Smooth muscle cell (in vitro differentiated cells): ENCODE results near the gene NEURL1. TPM values are rescaled to one million over a fixed set of nuclear protein-coding genes. Genes with fewer than 3 reads are reported as not detected.
A peak's percentile ranks its signal among the peaks of the same experiment; 100 is the strongest.

ENCODE experiments used
- DNase-seq: peaks from one replicate; lab custom pipeline; 2025; ENCODE audit not compliant: unreplicated experiment; lab: John Stamatoyannopoulos, UW
- H2AFZ ChIP-seq: fragments of 200-600 bp; sonication (generic); 2 replicates; pipeline ENCODE4 v1.6.0; 2016; ENCODE audit warnings: antibody characterized with exemption, low read depth, mild to moderate bottlenecking
- H3F3A ChIP-seq: fragments of 200-600 bp; sonication (generic); 2 replicates; pipeline ENCODE4 v1.6.0; 2017; ENCODE audit warnings: antibody characterized with exemption, low read depth
- H3K27ac ChIP-seq: fragments of 200-600 bp; sonication (generic); 2 replicates; pipeline ENCODE4 v1.5.1; 2016; ENCODE audit warnings: low read depth, mild to moderate bottlenecking
- H3K27me3 ChIP-seq: fragments of 200-600 bp; sonication (generic); 2 replicates; pipeline ENCODE4 v1.6.1; 2016; ENCODE audit warnings: low read depth, mild to moderate bottlenecking
- H3K36me3 ChIP-seq: fragments of 200-600 bp; sonication (generic); 2 replicates; pipeline ENCODE4 v1.5.1; 2016; ENCODE audit warnings: low read depth
- H3K4me1 ChIP-seq: fragments of 200-600 bp; sonication (generic); 2 replicates; pipeline ENCODE4 v1.5.1; 2016; ENCODE audit warnings: low read depth
- H3K4me2 ChIP-seq: fragments of 200-600 bp; sonication (generic); 2 replicates; pipeline ENCODE4 v1.6.0; 2016; ENCODE audit warnings: mild to moderate bottlenecking
- H3K4me3 ChIP-seq: fragments of 200-600 bp; sonication (generic); 2 replicates; pipeline ENCODE4 v1.5.1; 2016; ENCODE audit warnings: mild to moderate bottlenecking
- H3K79me2 ChIP-seq: fragments of 200-600 bp; sonication (generic); 2 replicates; pipeline ENCODE4 v1.6.0; 2016; ENCODE audit warnings: low read depth, mild to moderate bottlenecking
- H3K9ac ChIP-seq: fragments of 200-600 bp; sonication (generic); 2 replicates; pipeline ENCODE4 v1.6.0; 2016; ENCODE audit warnings: low read depth
- H3K9me3 ChIP-seq: fragments of 200-600 bp; sonication (generic); replicated peaks from 2 replicates; pipeline ENCODE4 v1.5.1; 2016; ENCODE audit warnings: low read depth
- H4K20me1 ChIP-seq: fragments of 200-600 bp; sonication (generic); 2 replicates; pipeline ENCODE4 v1.6.0; 2016; ENCODE audit warnings: low read depth
- WGBS: methylation state at CpG from one replicate; pipeline ENCODE4 v1.1.7; 2016; ENCODE audit warnings: low lambda C conversion rate; 5-methylcytosine and 5-hydroxymethylcytosine counted together
- polyA plus RNA-seq: library from polyadenylated mRNA; unstranded; fragments of >200 nt; fragmentation: Nextera tagmentation; extraction: Ambion mirVana; gene quantifications from 2 replicates; pipeline ENCODE4 v1.2.1, GENCODE V29; 2016
- total RNA-seq: library from RNA; depleted of rRNA; stranded (reverse); fragments of >200 nt; gene quantifications from 2 replicates; pipeline ENCODE4 v1.2.3, GENCODE V29; 2014
- TF ChIP-seq, protein P1 (sequence below): fragments of 200-600 bp; sonication (generic); IDR thresholded peaks from 2 replicates; pipeline ENCODE4 v1.5.1; 2017; ENCODE audit warnings: borderline replicate concordance, mild to moderate bottlenecking, antibody characterized with exemption; ENCODE audit not compliant: insufficient read depth, poor library complexity, severe bottlenecking

The NEURL1 gene
- total and polyA plus RNA-seq, 2 experiments from 2014 or later = 0.04 to 0.91 TPM

DNA sequence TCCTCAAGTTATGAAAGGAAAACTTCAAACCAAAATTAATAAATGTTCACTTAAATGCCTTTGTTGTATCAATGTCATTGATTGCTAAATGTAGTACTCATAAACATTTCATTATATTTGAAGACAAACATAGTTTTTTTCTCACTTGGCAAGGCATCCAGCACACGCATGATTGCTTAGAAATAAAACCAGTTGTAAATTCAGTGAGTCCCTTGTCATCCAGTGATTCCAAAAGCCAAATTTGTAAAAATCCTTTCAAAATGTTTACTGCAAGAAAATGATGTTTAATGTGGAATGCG, 6.1 kb upstream of the NEURL1 start:
- H2AFZ ChIP-seq = no peak overlapping the region
- no peaks in the 10 kb centered on the region for H4K20me1 ChIP-seq
- no peak for DNase-seq
- H3K27ac ChIP-seq = no peak overlapping the region
- no peaks in the 10 kb centered on the region for H3K79me2 ChIP-seq
- no peak overlapping the region for H3K9ac ChIP-seq
- H3K4me2 ChIP-seq = no peak overlapping the region
- H3K27me3 ChIP-seq = no peaks in the 10 kb centered on the region
- H3K9me3 ChIP-seq = no peaks in the 10 kb centered on the region
- H3K4me1 ChIP-seq = peaks cover 3% of the 10 kb centered on the region
- TF ChIP-seq, protein P1, sequence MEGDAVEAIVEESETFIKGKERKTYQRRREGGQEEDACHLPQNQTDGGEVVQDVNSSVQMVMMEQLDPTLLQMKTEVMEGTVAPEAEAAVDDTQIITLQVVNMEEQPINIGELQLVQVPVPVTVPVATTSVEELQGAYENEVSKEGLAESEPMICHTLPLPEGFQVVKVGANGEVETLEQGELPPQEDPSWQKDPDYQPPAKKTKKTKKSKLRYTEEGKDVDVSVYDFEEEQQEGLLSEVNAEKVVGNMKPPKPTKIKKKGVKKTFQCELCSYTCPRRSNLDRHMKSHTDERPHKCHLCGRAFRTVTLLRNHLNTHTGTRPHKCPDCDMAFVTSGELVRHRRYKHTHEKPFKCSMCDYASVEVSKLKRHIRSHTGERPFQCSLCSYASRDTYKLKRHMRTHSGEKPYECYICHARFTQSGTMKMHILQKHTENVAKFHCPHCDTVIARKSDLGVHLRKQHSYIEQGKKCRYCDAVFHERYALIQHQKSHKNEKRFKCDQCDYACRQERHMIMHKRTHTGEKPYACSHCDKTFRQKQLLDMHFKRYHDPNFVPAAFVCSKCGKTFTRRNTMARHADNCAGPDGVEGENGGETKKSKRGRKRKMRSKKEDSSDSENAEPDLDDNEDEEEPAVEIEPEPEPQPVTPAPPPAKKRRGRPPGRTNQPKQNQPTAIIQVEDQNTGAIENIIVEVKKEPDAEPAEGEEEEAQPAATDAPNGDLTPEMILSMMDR = no peak
- H3K36me3 ChIP-seq = no peaks in the 10 kb centered on the region
- H3F3A ChIP-seq = peaks cover 3% of the 10 kb centered on the region
- 93% methylated on average over 2 of the region's 2 CpGs for WGBS
- H3K4me3 ChIP-seq = no peak overlapping the region

DNA sequence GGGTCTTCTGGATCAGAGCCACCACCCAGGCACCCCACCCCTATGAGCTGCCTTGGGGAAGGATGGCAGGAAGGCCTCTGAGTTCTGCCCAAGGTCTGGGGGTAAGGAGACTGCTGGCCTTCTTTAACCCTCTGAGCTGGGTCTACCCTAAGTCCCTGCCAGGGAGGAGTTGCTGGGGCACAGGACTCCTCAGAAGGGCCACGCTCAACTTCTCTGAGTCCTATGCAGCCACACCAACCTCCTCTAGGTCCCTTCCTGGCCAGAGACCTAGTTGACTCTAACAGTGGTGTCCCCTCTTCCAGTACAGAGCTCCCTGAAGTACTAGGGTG, 2.6 kb upstream of the NEURL1 start:
- no peak for DNase-seq
- Histone ChIP-seq H3K36me3 (no peaks in the 10 kb centered on the region), H3F3A (peaks cover 12% of the 10 kb centered on the region), H2AFZ (no peak overlapping the region), H3K4me3 (no peak overlapping the region), H3K9ac (no peak overlapping the region), H3K9me3 (no peaks in the 10 kb centered on the region), H3K4me1 (peaks cover 4% of the 10 kb centered on the region), H3K27ac (no peak overlapping the region), H3K27me3 (peaks cover 22% of the 10 kb centered on the region), H4K20me1 (no peaks in the 10 kb centered on the region), H3K4me2 (no peak overlapping the region), H3K79me2 (no peaks in the 10 kb centered on the region)
- TF ChIP-seq, protein P1 = no peak
- 94% methylated on average over 1 of the region's 1 CpG for WGBS

DNA sequence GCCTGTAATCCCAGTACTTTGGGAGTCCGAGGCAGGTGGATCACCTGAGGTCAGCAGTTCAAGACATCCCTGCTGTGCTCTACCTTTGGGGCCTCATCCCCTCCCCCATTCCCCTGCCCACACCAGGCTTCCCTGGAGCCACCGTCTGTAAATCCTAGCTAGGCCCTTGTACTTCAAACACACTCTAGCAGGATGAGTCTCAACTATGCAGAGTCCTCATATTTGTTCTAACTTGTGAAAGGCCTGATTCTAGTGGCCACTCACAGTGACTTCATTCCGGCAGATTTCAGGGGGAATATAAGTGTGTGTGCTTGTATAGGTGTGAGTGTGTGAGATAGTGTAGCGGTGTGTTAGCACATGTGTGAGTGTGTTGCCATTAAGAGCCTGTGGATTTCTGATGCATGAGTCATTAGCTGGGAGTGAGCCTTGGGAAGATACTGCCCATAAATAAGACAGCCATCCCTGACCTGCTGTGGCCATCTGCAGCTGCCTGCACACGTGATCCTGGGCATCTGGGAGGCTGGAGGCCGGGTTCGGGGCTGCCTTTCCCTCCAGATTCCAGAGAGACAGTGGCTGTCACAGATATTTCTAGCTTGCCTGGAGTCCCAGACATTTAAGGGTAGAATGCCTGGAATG, 1.7 kb upstream of the NEURL1 start:
- H3K4me1 ChIP-seq = peaks cover 4% of the 10 kb centered on the region
- H3K79me2 ChIP-seq = no peaks in the 10 kb centered on the region
- H4K20me1 ChIP-seq = no peaks in the 10 kb centered on the region
- peak overlapping the region; percentile 46 for H3K4me2 ChIP-seq
- H2AFZ ChIP-seq = no peak overlapping the region
- no peaks in the 10 kb centered on the region for H3K36me3 ChIP-seq
- H3K9me3 ChIP-seq = no peaks in the 10 kb centered on the region
- TF ChIP-seq, protein P1 = no peak
- DNase-seq = peak; percentile 23
- no peak overlapping the region for H3K4me3 ChIP-seq
- WGBS = 17% methylated on average over 7 of the region's 7 CpGs
- H3K27ac ChIP-seq = peak overlapping the region; percentile 17
- H3K27me3 ChIP-seq = peaks cover 31% of the 10 kb centered on the region
- H3F3A ChIP-seq = peaks cover 12% of the 10 kb centered on the region
- no peak overlapping the region for H3K9ac ChIP-seq

DNA sequence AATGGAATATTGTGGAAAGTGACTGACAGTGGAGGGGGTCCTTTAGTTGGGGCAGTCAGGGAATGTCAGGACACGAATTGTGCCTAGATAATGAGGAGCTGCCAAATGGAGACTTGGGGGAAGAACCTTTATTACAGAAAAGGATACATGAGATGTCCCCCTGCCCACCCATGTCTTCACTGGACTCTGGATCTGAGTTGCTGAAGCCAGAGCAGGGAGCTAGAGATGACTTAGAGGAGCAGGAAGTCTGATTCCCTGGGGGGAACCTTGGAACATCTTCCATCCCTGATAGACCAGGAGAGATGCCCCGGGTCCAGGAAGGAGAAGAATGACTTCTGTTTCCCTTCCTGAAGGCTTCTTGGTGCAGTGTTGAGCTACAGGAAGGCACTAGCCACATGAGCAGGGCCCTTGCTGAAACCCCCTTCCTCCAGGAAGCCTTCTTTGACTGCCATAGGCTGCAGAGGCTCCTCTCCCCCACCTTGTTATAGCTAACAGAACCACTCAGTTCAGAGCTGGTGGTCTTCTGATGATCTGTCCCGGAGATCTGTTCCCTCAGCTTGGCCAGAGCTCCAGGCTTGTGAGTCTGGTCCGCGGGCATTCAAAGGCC, 747 bp upstream of the NEURL1 start:
- 79% methylated on average over 5 of the region's 5 CpGs for WGBS
- DNase-seq = no peak
- Histone ChIP-seq H2AFZ (no peak overlapping the region), H3K36me3 (no peaks in the 10 kb centered on the region), H3K4me2 (peak overlapping the region; percentile 92), H3K9me3 (no peaks in the 10 kb centered on the region), H4K20me1 (no peaks in the 10 kb centered on the region), H3K9ac (no peak overlapping the region), H3K4me1 (peaks cover 4% of the 10 kb centered on the region), H3F3A (peaks cover 12% of the 10 kb centered on the region), H3K27ac (peak overlapping the region; percentile 12), H3K27me3 (peaks cover 40% of the 10 kb centered on the region), H3K79me2 (no peaks in the 10 kb centered on the region), H3K4me3 (no peak overlapping the region)
- TF ChIP-seq, protein P1 = no peak
